HCT116 (cell line): ENCODE measurements around the gene C9. TPM values are rescaled to one million over a fixed set of nuclear protein-coding genes. Genes with fewer than 3 reads are reported as not detected.

Experiments used
- ATAC-seq: fragments of 200-7000 bp; cut with Tn5 transposase; 2 replicates; pipeline ENCODE4 v1.9.1; 2020; ENCODE audit warnings: mild to moderate bottlenecking, moderate library complexity
- BruUV-seq: library from RNA; stranded (reverse); fragments of 400-500 nt; replicated peaks from 2 replicates; lab custom pipeline; 2021; lab: Mats Ljungman, UMichigan
- CTCF ChIA-PET: fragments of 300-600 bp; sonication (Branson Sonifier 250); formaldehyde crosslinking; loops from one replicate; lab custom pipeline; 2021; ENCODE audit warnings: antibody characterized with exemption; lab: Charles Lee
- POLR2A ChIA-PET: fragments of 300-600, 350-600 bp; sonication (Branson Sonifier 250); formaldehyde crosslinking; loops from one replicate; lab custom pipeline; 2021; ENCODE audit warnings: antibody characterized with exemption; lab: Charles Lee
- RAD21 ChIA-PET, 2 experiments: fragments of 300-600 bp; sonication (Branson Sonifier 250); formaldehyde crosslinking; loops; one replicate each; lab custom pipeline; 2023; ENCODE audit warnings: low total read pairs in 2 of 2; ENCODE audit not compliant: uncharacterized antibody in 2 of 2, unreplicated experiment in 2 of 2, low non-redundant PET in 1 of 2; lab: Charles Lee
- DNase-seq: peaks from one replicate; pipeline ENCODE4 v3.0.0-alpha.2; 2010; ENCODE audit warnings: low read depth, low spot score
- H2AFZ ChIP-seq: fragments of 200-600 bp; shearing (Covaris generic), sonication (generic); 2 replicates; pipeline ENCODE4 v1.6.1; 2017; ENCODE audit warnings: low read depth, mixed run types, mixed read lengths, antibody characterized with exemption, low read length; ENCODE audit not compliant: poor library complexity, severe bottlenecking
- H3K27ac ChIP-seq: 2 replicates; pipeline ENCODE4 v1.5.1; 2012; ENCODE audit warnings: low read depth, low read length
- H3K27me3 ChIP-seq: fragments of 200-600 bp; sonication (generic); 2 replicates; pipeline ENCODE4 v1.6.1; 2016; ENCODE audit warnings: mixed run types, low read length, mixed read lengths; ENCODE audit not compliant: insufficient read depth
- H3K36me3 ChIP-seq, 2 experiments: fragments of 200-500 bp in 1 of 2; fragments of 200-600 bp in 1 of 2; sonication (Bioruptor generic) in 1 of 2; sonication (generic) in 1 of 2; 2 replicates each; pipeline versions ENCODE4 v1.5.1 to v1.6.1; 2014 to 2016; ENCODE audit warnings: low read length in 2 of 2, inconsistent platforms in 1 of 2, mixed read lengths in 1 of 2, mixed run types in 1 of 2; ENCODE audit not compliant: insufficient read depth in 2 of 2, control insufficient read depth in 1 of 2
- H3K4me1 ChIP-seq, 2 experiments: fragments of 200-600 bp in 1 of 2; sonication (generic) in 1 of 2; 2 replicates each; pipeline versions ENCODE4 v1.5.1 to v1.6.1; 2012 to 2017; ENCODE audit warnings: low read length in 2 of 2, inconsistent platforms in 1 of 2, mild to moderate bottlenecking in 1 of 2, mixed read lengths in 1 of 2, mixed run types in 1 of 2, moderate library complexity in 1 of 2; ENCODE audit not compliant: insufficient read depth in 2 of 2, control insufficient read depth in 1 of 2
- H3K4me2 ChIP-seq: fragments of 200-600 bp; sonication (generic); 2 replicates; pipeline ENCODE4 v1.6.1; 2017; ENCODE audit warnings: mixed run types, low read length, mixed read lengths
- H3K4me3 ChIP-seq, 2 experiments: fragments of 200-600 bp in 1 of 2; sonication (generic) in 1 of 2; replicated peaks in 1 of 2; 2 replicates each; pipeline ENCODE4 v1.5.1; 2011 to 2016; ENCODE audit warnings: low read length in 2 of 2, control low read depth in 1 of 2, low read depth in 1 of 2, mild to moderate bottlenecking in 1 of 2, mixed read lengths in 1 of 2, mixed run types in 1 of 2
- H3K79me2 ChIP-seq: fragments of 200-600 bp; sonication (generic); 2 replicates; pipeline ENCODE4 v1.6.1; 2017; ENCODE audit warnings: mild to moderate bottlenecking, mixed run types, low read length, moderate library complexity, mixed read lengths; ENCODE audit not compliant: insufficient read depth
- H3K9ac ChIP-seq: fragments of 200-600 bp; sonication (generic); 2 replicates; pipeline ENCODE4 v1.6.1; 2016; ENCODE audit warnings: low read length, mixed read lengths
- H3K9me2 ChIP-seq: fragments of 200-600 bp; sonication (generic), shearing (Covaris generic); 2 replicates; pipeline ENCODE4 v1.6.1; 2017; ENCODE audit warnings: mixed run types, mild to moderate bottlenecking, moderate library complexity; ENCODE audit not compliant: insufficient read depth
- H3K9me3 ChIP-seq, 2 experiments: fragments of 200-500 bp in 1 of 2; fragments of 200-600 bp in 1 of 2; sonication (Bioruptor generic) in 1 of 2; sonication (generic) in 1 of 2; 2 replicates each; pipeline ENCODE4 v1.6.1; 2014 to 2017; ENCODE audit warnings: low read length in 2 of 2, mixed read lengths in 2 of 2, inconsistent platforms in 1 of 2, low read depth in 1 of 2, mild to moderate bottlenecking in 1 of 2, mixed run types in 1 of 2, moderate library complexity in 1 of 2; ENCODE audit not compliant: control insufficient read depth in 1 of 2, insufficient read depth in 1 of 2
- H4K20me1 ChIP-seq: fragments of 200-600 bp; sonication (generic), shearing (Covaris generic); 2 replicates; pipeline ENCODE4 v1.6.1; 2017; ENCODE audit warnings: mixed run types, mild to moderate bottlenecking, moderate library complexity; ENCODE audit not compliant: insufficient read depth
- ATF3 ChIP-seq: IDR thresholded peaks from 2 replicates; pipeline ENCODE4 v1.6.1; 2012
- EGR1 ChIP-seq: IDR thresholded peaks from 2 replicates; pipeline ENCODE4 v1.6.1; 2012; ENCODE audit warnings: low read depth
- ELF1 ChIP-seq: IDR thresholded peaks from 2 replicates; pipeline ENCODE4 v1.6.1; 2012; ENCODE audit warnings: low read depth, borderline replicate concordance
- EZH2 ChIP-seq: fragments of 200-600 bp; sonication (generic); IDR thresholded peaks from 2 replicates; pipeline ENCODE4 v1.6.1; 2017; ENCODE audit warnings: antibody characterized with exemption, mixed run types
- EZH2phosphoT487 ChIP-seq: fragments of 200-600 bp; IDR thresholded peaks from 2 replicates; pipeline ENCODE4 v1.6.1; 2018; ENCODE audit warnings: antibody characterized with exemption, borderline replicate concordance
- JUND ChIP-seq: IDR thresholded peaks from 2 replicates; pipeline ENCODE4 v1.6.1; 2012
- POLR2A ChIP-seq: IDR thresholded peaks from 2 replicates; pipeline ENCODE4 v1.7.0; 2011; ENCODE audit warnings: borderline replicate concordance; ENCODE audit not compliant: insufficient read depth, insufficient read length; ENCODE audit errors: extremely low read depth
- RAD21 ChIP-seq: IDR thresholded peaks from 2 replicates; pipeline ENCODE4 v1.6.1; 2012; ENCODE audit warnings: low read depth, mild to moderate bottlenecking
- SP1 ChIP-seq: IDR thresholded peaks from 2 replicates; pipeline ENCODE4 v1.6.1; 2012; ENCODE audit warnings: low read depth
- SRF ChIP-seq: IDR thresholded peaks from 2 replicates; pipeline ENCODE4 v1.6.1; 2012; ENCODE audit warnings: low read depth
- TCF7L2 ChIP-seq: IDR thresholded peaks from 2 replicates; pipeline ENCODE4 v1.7.0; 2011; ENCODE audit warnings: borderline replicate concordance, inconsistent platforms; ENCODE audit not compliant: insufficient read depth, insufficient read length; ENCODE audit errors: extremely low read depth
- YY1 ChIP-seq: IDR thresholded peaks from 2 replicates; pipeline ENCODE4 v1.6.1; 2011; ENCODE audit warnings: low read length, low read depth, moderate library complexity, mild to moderate bottlenecking; ENCODE audit not compliant: insufficient replicate concordance; ENCODE audit errors: extremely low read depth
- ZBTB33 ChIP-seq: IDR thresholded peaks from 2 replicates; pipeline ENCODE4 v1.6.1; 2011; ENCODE audit warnings: mild to moderate bottlenecking, low read length, moderate library complexity; ENCODE audit not compliant: insufficient replicate concordance; ENCODE audit errors: extremely low read depth
- ZFX ChIP-seq: fragments of 450-650 bp; IDR thresholded peaks from 2 replicates; pipeline ENCODE4 v1.6.1; 2017
- ZNF274 ChIP-seq: fragments of 200-500 bp; sonication (Bioruptor generic); IDR thresholded peaks from 2 replicates; pipeline ENCODE4 v1.6.1; 2014; ENCODE audit warnings: mild to moderate bottlenecking, low read depth, low read length, inconsistent platforms
- intact Hi-C: fragments of 100-400 bp; cut with micrococcal nuclease; formaldehyde crosslinking; loops from 2 replicates; pipeline ENCODE4 v1.10.0; 2022
- total RNA-seq: library from RNA; stranded (reverse); gene quantifications from one replicate; pipeline ENCODE4 v1.2.1, GENCODE V29; 2021; ENCODE audit not compliant: unreplicated experiment

C9 gene
- total RNA-seq, 1 experiment from 2014 or later: 0.34 TPM

GRCh38 chr5:39264528-39264927 is 99.8 kb downstream of the C9 start (continued):
- no peak for TF ChIP-seq JUND

GRCh38 chr5:39262981-39263380 is 101.3 kb downstream of the C9 start:
- intact Hi-C loops: no loop called here
- ChIA-PET POLR2A (no interaction called here), CTCF (no interaction called here)
- H3K27me3 ChIP-seq: no peaks in the 10 kb centered on the region
- no peak overlapping the region for H3K4me3 ChIP-seq
- H3K36me3 ChIP-seq: no peaks in the 10 kb centered on the region
- no peaks in the 10 kb centered on the region for H3K9me2 ChIP-seq
- BruUV-seq: no TSS peak
- no peaks in the 10 kb centered on the region for H3K79me2 ChIP-seq
- no peak overlapping the region for H2AFZ ChIP-seq
- no peak overlapping the region for H3K27ac ChIP-seq
- TF ChIP-seq SRF (no peak), YY1 (no peak), TCF7L2 (no peak), RAD21 (no peak), JUND (no peak)
- TF ChIP-seq, all 23 proteins: peak for 0
- no peak for DNase-seq
- Histone ChIP-seq H3K4me1 (no peaks in the 10 kb centered on the region), H3K4me2 (no peak overlapping the region), H3K9ac (no peak overlapping the region), H4K20me1 (no peaks in the 10 kb centered on the region), H3K9me3 (no peaks in the 10 kb centered on the region)
- RAD21 ChIA-PET: no interaction called here
- ATAC-seq: no peak

GRCh38 chr5:39260095-39260494 is 104.2 kb downstream of the C9 start:
- BruUV-seq: no TSS peak
- Histone ChIP-seq H3K4me1 (no peaks in the 10 kb centered on the region), H3K27ac (no peak overlapping the region), H2AFZ (no peak overlapping the region), H3K79me2 (no peaks in the 10 kb centered on the region), H3K4me2 (no peak overlapping the region), H3K4me3 (no peak overlapping the region), H3K36me3 (no peaks in the 10 kb centered on the region), H3K9me3 (no peaks in the 10 kb centered on the region), H3K9me2 (no peaks in the 10 kb centered on the region), H3K9ac (no peak overlapping the region), H3K27me3 (no peaks in the 10 kb centered on the region), H4K20me1 (no peaks in the 10 kb centered on the region)
- ATAC-seq (no peak), DNase-seq (no peak)
- RAD21 ChIA-PET: no interaction called here
- intact Hi-C loops: no loop called here
- POLR2A ChIA-PET: no interaction called here
- CTCF ChIA-PET: no interaction called here
- no peak for TF ChIP-seq RAD21
- no peak for TF ChIP-seq ZBTB33
- no peak for TF ChIP-seq ATF3
- TF ChIP-seq EZH2: no peak
- TF ChIP-seq ZNF274: no peak
- no peak for TF ChIP-seq EGR1
- TF ChIP-seq EZH2phosphoT487: no peak
- no peak for TF ChIP-seq TCF7L2
- TF ChIP-seq ELF1: no peak
- TF ChIP-seq SRF: no peak
- no peak for TF ChIP-seq POLR2A
- TF ChIP-seq SP1: no peak
- TF ChIP-seq ZFX: no peak
